H1 (cell line): Measurements from ENCODE around the gene FOXL2NB. TPM values are rescaled to one million over a fixed set of nuclear protein-coding genes. Genes with fewer than 3 reads are reported as not detected.

Experiments
- polyA plus RNA-seq, 7 experiments: library from polyadenylated mRNA; depleted of rRNA in 3 of 7; stranded (reverse) in 5 of 7; unstranded in 2 of 7; fragments of >200 nt in 5 of 7; fragments of 200-250 nt in 2 of 7; gene quantifications; 1 replicate in 5 of 7; 2 replicates in 1 of 7; 4 replicates in 1 of 7; pipeline versions ENCODE4 v1.2.1 to v1.2.3, GENCODE V29; 2011 to 2013; ENCODE audit warnings: missing spikeins in 2 of 7, mixed read lengths in 2 of 7
- total RNA-seq: library from RNA; stranded (reverse); fragmentation: NEBNext Ultra II Directional; extraction: Animal tissue kit (Norgen Biotek cat#: 25700); gene quantifications from 2 replicates; pipeline ENCODE4 v1.2.1, GENCODE V29; 2021
- TF ChIP-seq, protein P1 (sequence below): IDR thresholded peaks from 2 replicates; pipeline ENCODE4 v1.6.1; 2012; ENCODE audit warnings: inconsistent platforms

FOXL2NB gene
- total and polyA plus RNA-seq, 2 of the 8 experiments (the other 6 are each of a cell fraction or from before 2014, with no cell fraction given), result 5.4 to 7.3 TPM

- TF ChIP-seq, protein P1, sequence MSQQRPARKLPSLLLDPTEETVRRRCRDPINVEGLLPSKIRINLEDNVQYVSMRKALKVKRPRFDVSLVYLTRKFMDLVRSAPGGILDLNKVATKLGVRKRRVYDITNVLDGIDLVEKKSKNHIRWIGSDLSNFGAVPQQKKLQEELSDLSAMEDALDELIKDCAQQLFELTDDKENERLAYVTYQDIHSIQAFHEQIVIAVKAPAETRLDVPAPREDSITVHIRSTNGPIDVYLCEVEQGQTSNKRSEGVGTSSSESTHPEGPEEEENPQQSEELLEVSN, result peak; percentile 61
Observed at GRCh38 chr3:138943724-138944653, 3.0 kb upstream of the FOXL2NB start (continued).
